Memory B cell (primary cell): ENCODE measurements around the gene DYRK3.

Experiments used
- ATAC-seq: fragments of 150-1000 bp; cut with Tn5 transposase; 2 replicates; pipeline ENCODE4 v1.10.0; 2021; ENCODE audit warnings: low read depth, mild to moderate bottlenecking, moderate library complexity
- DNase-seq, 2 donors: peaks; one replicate each; pipeline ENCODE4 v3.0.0; 2022; ENCODE audit warnings: low spot score in 2 of 2
- H3K27ac Mint-ChIP-seq: one replicate; pipeline ENCODE4 v1.8.0; 2022; ENCODE audit warnings: mild to moderate bottlenecking, moderate library complexity, mixed read lengths
- H3K27me3 Mint-ChIP-seq: one replicate; pipeline ENCODE4 v1.8.0; 2022; ENCODE audit warnings: mixed read lengths
- H3K36me3 Mint-ChIP-seq: one replicate; pipeline ENCODE4 v1.8.0; 2022; ENCODE audit warnings: mild to moderate bottlenecking, mixed read lengths
- H3K4me1 Mint-ChIP-seq: one replicate; pipeline ENCODE4 v1.8.0; 2022; ENCODE audit warnings: mixed read lengths
- H3K4me3 Mint-ChIP-seq: one replicate; pipeline ENCODE4 v1.8.0; 2022; ENCODE audit warnings: mild to moderate bottlenecking, moderate library complexity, mixed read lengths
- H3K9me3 Mint-ChIP-seq: one replicate; pipeline ENCODE4 v1.8.0; 2022; ENCODE audit warnings: mixed read lengths

The DYRK3 gene

DNA sequence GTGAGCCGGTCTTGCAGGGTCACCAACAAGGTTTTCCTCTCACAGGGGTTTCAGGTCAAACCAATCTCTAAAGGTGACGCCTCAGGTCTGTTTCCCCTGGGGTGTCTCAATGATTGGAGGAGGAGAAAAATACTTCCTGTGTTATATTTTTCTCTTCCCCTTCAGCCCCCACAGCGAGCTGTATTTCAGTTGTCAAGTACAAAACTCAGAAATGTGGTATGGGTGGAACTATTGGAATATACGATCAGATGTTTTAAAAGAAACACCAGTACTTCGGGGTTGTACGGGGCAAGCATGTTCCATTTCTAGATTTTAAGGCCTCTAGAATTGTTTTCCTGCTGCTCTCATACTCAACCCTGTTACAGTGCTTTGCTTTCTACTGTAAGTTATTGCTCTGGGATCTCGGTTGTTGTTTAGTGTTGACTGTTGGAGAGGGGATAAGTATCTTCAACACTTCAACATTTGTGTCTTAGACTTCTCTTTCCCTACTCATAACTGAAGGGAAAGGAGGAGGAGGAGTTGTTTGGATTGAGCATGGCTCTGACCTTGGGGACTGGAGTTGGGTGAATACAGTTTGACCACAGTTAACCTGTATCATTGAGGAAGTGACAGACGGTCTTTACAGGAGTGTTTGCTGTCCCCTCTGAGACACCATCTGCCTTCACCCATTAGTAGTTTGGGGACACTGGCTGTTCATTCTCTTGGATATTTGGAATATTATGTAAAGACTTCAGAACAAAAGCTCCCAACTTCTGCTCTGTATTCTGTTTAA, 51.3 kb downstream of the DYRK3 start:
- Mint-ChIP-seq H3K27me3 (no peaks in the 10 kb centered on the region), H3K27ac (peak overlapping the region; percentile 94), H3K9me3 (no peaks in the 10 kb centered on the region), H3K36me3 (peaks cover 6% of the 10 kb centered on the region), H3K4me1 (peaks cover 56% of the 10 kb centered on the region), H3K4me3 (peak overlapping the region; percentile 97)
- DNase-seq (peak in 1 of 2 donors; percentile 33), ATAC-seq (peak; percentile 37)

GRCh38 chr1:206687251-206687914, 52.0 kb downstream of the DYRK3 start:
- no peaks in the 10 kb centered on the region for H3K27me3 Mint-ChIP-seq
- H3K36me3 Mint-ChIP-seq, result peaks cover 6% of the 10 kb centered on the region
- peak overlapping the region; percentile 97 for H3K4me3 Mint-ChIP-seq
- DNase-seq (no peak), ATAC-seq (no peak)
- no peaks in the 10 kb centered on the region for H3K9me3 Mint-ChIP-seq
- H3K27ac Mint-ChIP-seq, result peak overlapping the region; percentile 94
- H3K4me1 Mint-ChIP-seq, result peaks cover 58% of the 10 kb centered on the region

DNA sequence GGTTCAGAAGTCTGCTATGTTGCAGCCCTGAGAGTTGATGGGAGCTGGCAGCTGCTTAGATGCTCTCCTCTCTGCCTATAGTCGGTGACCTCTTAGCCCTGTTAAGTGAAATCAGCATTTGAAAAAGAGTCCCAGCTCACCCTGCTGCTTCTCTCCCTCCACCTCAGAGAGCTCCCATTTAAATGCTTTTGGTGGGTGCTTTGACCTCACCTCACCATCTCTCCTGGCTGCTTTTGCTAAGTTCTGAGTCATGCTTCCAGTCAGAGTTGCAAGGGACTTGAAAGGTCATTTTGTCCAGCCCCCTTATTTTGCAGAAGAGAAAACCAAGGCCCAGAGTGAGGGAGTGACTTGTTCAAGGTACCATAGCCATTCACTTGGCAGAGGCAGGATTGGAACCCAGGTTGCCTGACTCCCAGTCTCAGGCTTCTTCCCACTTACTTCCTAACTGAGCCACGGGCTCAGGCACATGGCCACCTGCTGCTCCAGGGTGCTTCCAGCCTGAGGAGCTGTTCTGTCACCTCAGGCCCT, 52.6 kb downstream of the DYRK3 start:
- Mint-ChIP-seq H3K4me1 (peaks cover 57% of the 10 kb centered on the region), H3K27me3 (no peaks in the 10 kb centered on the region), H3K9me3 (no peaks in the 10 kb centered on the region), H3K36me3 (peaks cover 6% of the 10 kb centered on the region), H3K4me3 (no peak overlapping the region), H3K27ac (peak overlapping the region; percentile 68)
- DNase-seq (no peak), ATAC-seq (no peak)

DNA sequence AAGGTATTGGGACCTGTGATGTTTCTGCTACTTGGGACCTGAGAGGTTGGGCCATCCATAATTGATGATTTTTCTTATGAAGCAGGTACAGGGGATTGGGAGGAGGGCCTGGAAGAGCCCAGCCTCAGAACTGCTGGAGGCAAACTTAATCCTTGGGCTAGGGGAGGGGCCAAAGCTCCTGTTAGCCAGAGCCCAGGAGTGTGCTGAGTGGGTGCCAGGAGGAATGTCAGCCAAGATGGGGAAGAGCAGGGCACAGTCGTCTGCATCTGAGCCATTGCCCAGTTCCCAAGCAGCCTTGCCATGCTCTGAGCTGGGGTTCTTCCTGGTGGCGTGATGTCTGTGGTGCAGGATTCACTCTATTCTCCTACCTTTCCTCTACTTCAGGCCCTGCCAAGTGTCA, 55.2 kb downstream of the DYRK3 start:
- Mint-ChIP-seq H3K27ac (no peak overlapping the region), H3K4me3 (no peak overlapping the region), H3K4me1 (peaks cover 64% of the 10 kb centered on the region)

GRCh38 chr1:206691604-206692003, 56.3 kb downstream of the DYRK3 start:
- Mint-ChIP-seq H3K9me3 (no peaks in the 10 kb centered on the region), H3K4me3 (no peak overlapping the region), H3K36me3 (peaks cover 15% of the 10 kb centered on the region), H3K27ac (peak overlapping the region; percentile 24), H3K27me3 (no peaks in the 10 kb centered on the region), H3K4me1 (peaks cover 67% of the 10 kb centered on the region)
- DNase-seq (no peak), ATAC-seq (no peak)

More for the DNA sequence above, 55.2 kb downstream of the DYRK3 start:
- Mint-ChIP-seq H3K27me3 (no peaks in the 10 kb centered on the region), H3K36me3 (peaks cover 8% of the 10 kb centered on the region), H3K9me3 (no peaks in the 10 kb centered on the region)
- DNase-seq (no peak), ATAC-seq (no peak)

- ATAC-seq, result no peak
- no peaks in the 10 kb centered on the region for H3K27me3 Mint-ChIP-seq
- peaks cover 62% of the 10 kb centered on the region for H3K4me1 Mint-ChIP-seq
- DNase-seq, result no peak
- no peak overlapping the region for H3K27ac Mint-ChIP-seq
- H3K9me3 Mint-ChIP-seq, result no peaks in the 10 kb centered on the region
- H3K36me3 Mint-ChIP-seq, result peaks cover 24% of the 10 kb centered on the region
- no peak overlapping the region for H3K4me3 Mint-ChIP-seq
Measured at GRCh38 chr1:206693029-206693428, 57.7 kb downstream of the DYRK3 start.

DNA sequence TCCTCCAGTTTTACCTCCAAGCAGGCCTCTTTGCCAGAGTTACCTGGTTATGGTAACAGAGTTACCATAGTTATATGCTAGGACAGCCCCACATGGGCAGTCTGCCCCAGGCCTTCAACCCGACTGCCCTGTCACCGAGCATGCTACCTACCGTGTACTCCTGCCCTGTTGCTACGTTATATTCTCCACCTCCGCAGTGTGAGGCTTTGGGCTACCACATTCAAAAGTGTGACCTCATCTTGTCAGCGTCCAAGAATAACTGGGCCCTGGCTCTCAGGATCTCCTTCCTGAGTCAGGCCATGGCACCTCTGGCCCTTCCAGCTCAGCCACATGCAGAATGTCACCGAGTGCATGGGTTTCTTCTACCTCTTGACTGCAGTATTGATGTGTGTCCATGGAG, 58.3 kb downstream of the DYRK3 start:
- H3K36me3 Mint-ChIP-seq, result peaks cover 24% of the 10 kb centered on the region
- no peak overlapping the region for H3K4me3 Mint-ChIP-seq
- ATAC-seq (no peak), DNase-seq (no peak)
- no peaks in the 10 kb centered on the region for H3K9me3 Mint-ChIP-seq
- H3K4me1 Mint-ChIP-seq, result peaks cover 59% of the 10 kb centered on the region
- no peak overlapping the region for H3K27ac Mint-ChIP-seq
- no peaks in the 10 kb centered on the region for H3K27me3 Mint-ChIP-seq

GRCh38 chr1:206694171-206695124, 59.1 kb downstream of the DYRK3 start:
- Mint-ChIP-seq H3K9me3 (no peaks in the 10 kb centered on the region), H3K36me3 (peaks cover 20% of the 10 kb centered on the region), H3K27ac (no peak overlapping the region), H3K27me3 (no peaks in the 10 kb centered on the region), H3K4me1 (peaks cover 59% of the 10 kb centered on the region), H3K4me3 (no peak overlapping the region)
- ATAC-seq (no peak), DNase-seq (no peak)

DNA sequence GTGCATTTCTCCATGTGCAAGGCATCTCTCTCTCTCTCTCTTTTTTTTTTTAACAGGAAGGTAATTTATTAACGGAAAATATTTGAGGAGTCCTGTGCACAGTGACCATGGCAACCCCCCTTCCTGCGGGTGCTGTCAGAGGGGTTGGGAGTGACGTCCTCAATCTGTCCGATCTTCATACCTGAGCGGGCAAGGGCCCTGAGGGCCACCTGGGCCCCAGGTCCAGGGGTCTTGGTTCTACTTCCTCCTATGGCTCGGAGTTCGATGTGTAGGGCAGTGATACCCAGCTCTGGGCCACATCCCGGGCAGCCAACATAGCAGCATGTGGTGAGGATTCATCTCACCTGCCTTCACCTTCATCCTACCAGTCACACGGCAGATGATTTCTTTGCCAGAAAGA, 60.4 kb downstream of the DYRK3 start:
- Mint-ChIP-seq H3K27ac (no peak overlapping the region), H3K4me3 (no peak overlapping the region), H3K27me3 (no peaks in the 10 kb centered on the region), H3K9me3 (no peaks in the 10 kb centered on the region), H3K36me3 (peaks cover 18% of the 10 kb centered on the region), H3K4me1 (peaks cover 58% of the 10 kb centered on the region)
- no peak for ATAC-seq
- DNase-seq, result no peak

DNA sequence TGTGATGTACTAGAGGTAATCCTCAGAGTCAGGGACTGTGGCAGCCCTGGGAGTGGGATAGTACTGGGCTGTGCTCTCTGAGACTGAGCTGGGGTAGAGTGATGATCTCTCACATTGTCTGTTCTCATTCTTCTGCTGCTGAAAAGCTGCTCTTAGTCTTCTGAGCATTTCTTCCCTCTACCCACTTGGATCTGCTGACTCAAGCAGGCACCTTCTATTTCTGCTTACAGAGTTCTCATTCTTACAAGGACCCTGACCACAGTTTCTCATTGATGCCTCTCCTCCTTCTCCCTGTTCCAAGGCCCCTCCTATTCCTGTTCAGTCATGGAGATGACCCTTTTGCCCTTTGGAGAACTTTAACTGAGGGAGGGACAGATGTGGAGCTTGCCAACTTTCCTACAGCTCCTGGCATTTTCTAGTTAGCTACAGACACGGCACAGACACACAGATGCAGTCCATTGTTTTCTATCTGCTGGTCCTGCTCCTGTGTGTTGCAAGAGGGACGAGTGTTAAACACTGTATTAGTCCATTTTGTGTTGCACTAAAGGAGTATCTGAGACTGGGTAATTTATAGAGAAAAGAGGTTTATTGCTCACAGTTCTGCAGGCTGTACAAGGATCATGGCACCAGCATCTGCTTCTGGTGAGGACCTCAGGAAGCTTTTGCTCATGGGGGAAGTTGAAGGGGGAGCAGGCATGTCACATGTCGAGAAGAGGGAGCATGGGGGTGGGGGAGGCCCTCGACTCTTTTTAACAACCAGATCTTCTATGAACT, 61.7 kb downstream of the DYRK3 start:
- Mint-ChIP-seq H3K36me3 (peaks cover 20% of the 10 kb centered on the region), H3K27ac (no peak overlapping the region), H3K27me3 (no peaks in the 10 kb centered on the region), H3K4me3 (no peak overlapping the region), H3K4me1 (peaks cover 55% of the 10 kb centered on the region), H3K9me3 (no peaks in the 10 kb centered on the region)
- DNase-seq (no peak), ATAC-seq (no peak)

- H3K27me3 Mint-ChIP-seq, result no peaks in the 10 kb centered on the region
- no peaks in the 10 kb centered on the region for H3K9me3 Mint-ChIP-seq
- H3K27ac Mint-ChIP-seq, result no peak overlapping the region
- no peak overlapping the region for H3K4me3 Mint-ChIP-seq
- peaks cover 56% of the 10 kb centered on the region for H3K4me1 Mint-ChIP-seq
- ATAC-seq (no peak), DNase-seq (no peak)
- peaks cover 20% of the 10 kb centered on the region for H3K36me3 Mint-ChIP-seq
Measured at GRCh38 chr1:206698011-206698410, 62.7 kb downstream of the DYRK3 start.
